HG03280 (cell line): ENCODE results near the gene ERG28.
"Not testable (repeated sequence)": the region's sequence is repeated elsewhere in the genome, so short reads cannot be mapped to it uniquely, and the experiment has no call there.

Source experiments
- ATAC-seq: cut with Tn5 transposase; IDR thresholded peaks from one replicate; pipeline ENCODE4 v1.9.1; 2021; ENCODE audit warnings: mild to moderate bottlenecking, moderate library complexity; ENCODE audit not compliant: unreplicated experiment

ERG28 gene

DNA sequence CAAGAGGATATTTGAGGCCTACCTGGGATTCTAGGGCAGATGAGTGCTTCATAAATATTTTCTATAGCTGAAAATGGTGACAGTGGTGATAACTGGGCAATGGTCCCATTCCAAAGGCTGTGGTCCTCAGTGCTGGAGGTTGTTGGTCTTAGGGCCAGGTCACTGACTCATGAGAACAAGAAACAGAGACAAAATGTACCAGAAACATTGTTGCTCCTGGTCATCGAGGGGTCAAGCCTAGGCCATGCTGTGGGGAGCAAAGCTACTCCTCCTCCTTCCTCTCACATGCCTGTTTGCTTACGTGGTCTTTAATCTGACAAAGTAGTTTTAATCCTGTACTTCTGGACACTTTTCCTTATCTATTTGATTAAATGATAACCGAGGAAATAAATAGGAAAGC lies 33.8 kb downstream of the ERG28 start:
- ATAC-seq, result no peak

DNA sequence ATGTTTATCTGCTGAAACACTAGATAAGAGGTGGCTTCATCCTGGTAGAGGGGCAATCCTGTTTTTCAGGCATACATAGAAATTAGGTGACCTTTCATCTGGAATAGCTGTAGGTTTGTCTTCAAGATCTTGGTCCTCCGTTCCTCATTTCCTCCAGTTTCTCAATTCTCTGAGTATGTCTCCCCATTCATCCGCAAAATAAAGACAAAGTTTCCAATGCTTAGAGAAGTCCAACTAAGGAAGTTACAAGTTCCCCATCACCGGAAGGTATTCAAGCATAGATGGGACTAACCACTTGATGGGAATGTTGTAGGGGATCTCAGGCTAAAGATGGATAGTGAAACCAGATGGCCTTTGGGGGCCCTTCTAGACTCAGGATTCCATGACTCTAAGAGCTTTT lies 34.3 kb downstream of the ERG28 start:
- ATAC-seq, result no peak

DNA sequence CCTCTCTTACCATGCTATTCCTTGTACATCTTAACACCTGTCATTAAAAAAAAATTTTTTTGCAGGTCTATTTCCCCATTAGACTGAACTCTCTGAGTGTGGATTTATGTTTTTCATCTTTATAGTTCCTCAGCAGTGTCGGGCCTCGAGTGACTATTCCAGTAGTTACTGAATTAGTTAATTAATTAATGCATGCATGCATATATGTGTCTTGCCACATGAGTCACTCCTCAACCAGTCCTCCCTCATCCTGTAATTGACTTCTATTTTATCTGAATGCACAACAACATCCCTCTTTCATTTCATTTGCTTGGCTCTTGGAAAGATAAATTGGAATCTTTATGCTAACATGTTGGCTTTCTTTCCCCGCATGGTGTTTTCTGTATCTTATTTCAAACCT lies 35.6 kb downstream of the ERG28 start:
- no peak for ATAC-seq

DNA sequence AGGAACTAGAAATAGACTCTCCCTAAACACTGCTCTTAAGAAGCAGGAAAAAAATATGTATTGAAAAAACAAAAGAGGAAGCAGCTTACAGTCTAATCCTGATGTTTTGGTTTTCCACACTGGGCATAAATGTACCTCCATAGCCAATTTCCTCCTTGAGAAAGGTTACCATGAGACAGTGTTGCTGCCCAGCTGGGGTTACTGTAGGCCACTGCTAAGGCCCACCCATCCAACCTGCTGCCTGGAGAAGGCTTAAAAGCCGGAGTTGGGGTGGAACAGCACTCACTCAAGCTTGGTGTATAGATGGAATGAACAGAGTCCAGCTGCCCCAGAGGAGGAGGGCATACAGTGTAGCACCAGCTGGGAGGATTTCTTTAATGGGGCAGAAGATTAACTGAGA lies 41.1 kb downstream of the ERG28 start:
- ATAC-seq, result no peak

DNA sequence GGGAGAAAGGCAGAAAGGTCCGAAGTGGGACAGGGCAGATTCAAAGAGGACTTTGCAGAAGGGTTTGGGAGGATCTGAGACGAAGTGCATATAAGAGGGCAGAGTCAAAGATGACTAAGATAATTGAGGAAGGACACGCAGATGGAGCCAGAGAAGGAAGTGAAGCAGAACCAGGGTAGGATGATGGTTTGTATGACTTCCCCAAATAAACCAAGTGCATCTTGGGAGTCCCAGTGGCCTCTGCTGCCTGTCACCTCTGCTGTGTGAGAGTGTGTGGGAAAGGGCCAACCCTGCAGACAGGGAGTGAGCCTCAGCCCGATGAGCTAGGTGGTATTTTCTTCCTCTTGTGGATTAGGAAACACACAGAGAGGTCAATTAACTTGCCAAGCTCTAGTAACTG lies 45.5 kb downstream of the ERG28 start:
- no peak for ATAC-seq

DNA sequence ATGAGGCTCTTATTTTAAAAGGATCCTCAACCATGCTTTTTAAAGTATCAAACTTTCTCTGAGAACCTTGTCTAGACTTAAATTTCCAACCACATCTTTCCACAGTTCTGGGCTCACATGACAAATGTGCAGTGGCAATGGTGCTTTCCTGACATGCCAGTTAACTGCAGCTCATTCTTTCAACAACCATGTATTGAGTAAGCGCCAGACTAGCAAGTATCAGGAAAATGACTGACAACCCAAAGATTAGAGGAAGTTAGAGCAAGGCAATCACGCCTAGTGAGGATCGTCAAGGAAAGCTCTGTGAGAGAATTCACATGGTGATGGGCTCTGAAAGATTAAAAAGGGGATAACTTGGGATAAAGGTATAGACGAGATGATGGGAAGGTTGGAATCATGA lies 46.5 kb downstream of the ERG28 start:
- no peak for ATAC-seq

DNA sequence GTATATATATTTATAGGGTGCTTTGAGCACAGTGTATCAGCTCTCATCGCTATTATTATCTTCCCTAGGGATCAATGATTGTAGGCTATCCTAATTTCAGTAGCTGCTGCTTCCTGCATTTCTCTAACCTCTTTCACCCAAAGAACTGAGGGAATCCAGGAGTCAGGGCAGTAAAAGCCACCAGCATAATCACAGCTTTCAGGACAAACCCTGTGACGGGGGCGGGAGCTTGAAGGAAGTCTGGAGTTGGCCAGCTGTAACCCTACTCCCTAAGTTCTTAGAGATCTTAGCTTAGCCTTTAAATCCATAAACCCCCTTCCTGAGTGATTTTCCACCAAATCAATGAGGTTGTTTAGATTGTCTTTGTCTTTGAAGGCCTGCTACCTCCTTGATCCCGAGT lies 48.5 kb downstream of the ERG28 start:
- no peak for ATAC-seq

DNA sequence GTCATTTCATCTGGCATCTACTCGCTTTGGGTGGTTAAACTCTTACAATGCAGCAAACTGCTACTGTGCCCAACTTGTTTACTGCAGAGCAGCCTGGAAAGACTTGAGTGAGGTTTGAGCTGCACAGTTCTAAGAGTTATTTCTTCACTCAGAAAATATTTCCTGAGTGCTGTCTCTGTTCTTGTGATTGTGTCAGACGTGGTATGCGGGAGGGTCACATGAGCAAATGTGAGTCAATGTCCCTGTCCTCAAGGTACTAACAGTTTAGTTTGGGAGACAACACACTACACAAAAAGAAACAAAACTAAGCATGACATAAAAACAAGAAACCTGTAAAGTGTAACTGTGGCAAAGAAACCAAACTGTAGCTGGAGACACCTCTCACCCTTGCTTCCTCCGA lies 49.8 kb downstream of the ERG28 start:
- no peak for ATAC-seq

DNA sequence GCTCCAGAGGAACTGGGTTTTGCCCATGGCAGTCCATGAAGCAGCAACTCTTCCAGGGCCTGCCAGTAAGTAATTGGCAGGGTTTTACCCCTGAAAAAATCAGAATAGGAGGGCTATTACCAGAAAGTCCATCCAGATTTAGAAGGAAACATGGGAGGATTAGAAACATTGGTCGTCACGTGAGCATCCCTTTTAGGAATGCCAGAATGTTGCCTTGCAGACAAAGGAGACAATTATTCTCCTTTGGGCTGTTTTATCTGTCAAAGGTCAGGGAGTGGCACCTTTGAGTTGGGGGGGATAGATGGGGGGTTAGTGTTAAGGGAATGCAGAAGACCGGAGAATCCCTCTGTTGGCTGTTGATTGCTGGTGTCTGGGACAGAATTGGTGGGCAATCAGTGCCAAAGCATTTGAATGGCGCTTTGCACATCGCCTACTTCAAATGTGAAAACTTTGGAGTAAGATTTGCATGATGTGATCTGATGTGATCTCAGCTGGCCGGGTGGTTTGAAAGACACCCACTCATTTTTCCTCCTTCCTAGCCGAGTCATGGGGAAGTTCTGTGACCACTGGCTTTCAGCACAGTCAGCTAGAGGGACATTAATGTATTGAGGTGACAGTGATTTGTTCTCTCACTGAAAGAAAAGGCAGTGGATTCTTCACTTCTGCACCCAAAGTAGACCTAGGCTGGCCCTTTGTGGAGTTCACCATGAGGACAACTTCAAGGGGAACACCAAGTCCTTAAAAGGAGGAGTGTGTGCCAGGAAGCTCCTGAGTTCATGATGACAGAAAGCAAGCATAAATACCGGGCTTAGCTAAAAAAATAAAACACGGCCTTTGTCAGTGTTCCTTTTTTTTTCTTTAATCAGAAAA lies 50.8 kb downstream of the ERG28 start:
- no peak for ATAC-seq

DNA sequence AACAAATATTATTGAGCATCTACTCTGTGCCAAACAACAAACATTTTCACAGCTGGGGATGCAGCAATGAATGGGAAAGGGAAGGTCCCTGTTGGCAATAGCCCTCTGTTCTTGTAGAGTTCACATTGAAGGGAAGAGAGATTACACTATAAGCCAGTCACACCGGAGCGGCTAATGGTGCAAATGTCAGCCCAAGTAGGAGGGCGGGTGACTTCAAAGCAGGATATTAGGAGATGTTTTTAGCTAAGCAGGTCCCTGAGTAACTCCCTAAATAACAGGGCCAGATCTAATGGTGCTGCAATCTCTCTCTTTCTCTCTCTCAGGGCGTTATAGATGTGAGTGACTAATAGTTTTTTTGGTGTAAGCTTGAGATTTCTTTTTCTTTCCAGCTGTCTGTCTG lies 51.6 kb downstream of the ERG28 start:
- no peak for ATAC-seq

DNA sequence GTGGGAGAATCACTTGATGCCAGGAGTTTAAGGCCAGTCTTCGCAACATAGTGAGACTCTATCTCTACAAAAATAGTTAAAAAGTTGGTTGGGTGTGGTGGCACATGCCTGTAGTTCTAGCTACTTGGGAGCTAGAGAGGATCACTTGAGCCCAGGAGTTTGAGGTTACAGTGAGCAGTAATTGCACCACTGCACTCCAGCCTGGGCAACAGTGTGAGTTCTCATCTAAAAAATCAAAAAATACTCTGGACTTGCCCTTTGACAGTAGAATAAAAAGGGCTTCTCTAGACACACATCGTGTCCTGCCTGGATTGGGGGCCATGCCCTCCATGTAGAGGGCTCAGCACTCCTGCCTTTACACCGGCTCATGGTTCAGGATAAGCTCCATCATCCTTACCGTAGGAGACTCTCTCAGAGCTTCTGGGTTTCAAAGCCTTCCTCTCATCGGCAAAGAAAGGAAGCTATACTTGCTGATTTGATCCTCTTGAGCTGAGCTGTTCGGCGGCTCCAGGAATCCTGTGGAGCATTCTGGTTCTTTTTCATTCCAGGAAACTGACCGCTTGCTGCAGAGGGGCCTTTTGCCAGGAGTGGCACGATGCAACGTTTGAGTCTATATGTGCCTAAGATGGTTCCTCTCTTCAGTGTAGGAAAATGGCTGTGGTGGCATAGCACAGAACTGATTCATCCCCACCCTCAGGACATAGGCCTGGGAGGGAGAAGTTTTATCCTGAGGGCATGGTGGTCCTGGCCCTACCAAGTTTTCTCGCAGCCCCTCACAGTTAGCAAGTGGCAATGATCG lies 52.6 kb downstream of the ERG28 start:
- no peak for ATAC-seq

DNA sequence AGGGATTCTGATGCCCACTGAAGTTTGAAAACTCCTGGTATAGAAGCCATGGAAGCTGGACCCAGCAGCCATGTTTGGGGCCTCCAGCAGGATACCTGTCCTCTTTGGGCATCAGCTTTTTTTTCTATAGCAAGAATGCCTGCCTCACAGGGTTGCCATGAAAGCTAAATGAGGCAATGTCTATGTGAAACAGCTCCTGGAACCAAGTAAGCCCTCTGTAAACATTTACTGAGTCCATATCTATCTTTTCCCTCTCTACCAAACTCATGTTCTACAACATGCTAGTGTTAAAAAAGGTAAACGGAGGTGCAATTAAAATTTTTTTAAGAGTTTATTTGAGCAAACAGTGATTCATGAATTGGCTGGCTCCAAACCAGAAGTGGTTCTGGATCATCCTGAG lies 53.6 kb downstream of the ERG28 start:
- no peak for ATAC-seq

DNA sequence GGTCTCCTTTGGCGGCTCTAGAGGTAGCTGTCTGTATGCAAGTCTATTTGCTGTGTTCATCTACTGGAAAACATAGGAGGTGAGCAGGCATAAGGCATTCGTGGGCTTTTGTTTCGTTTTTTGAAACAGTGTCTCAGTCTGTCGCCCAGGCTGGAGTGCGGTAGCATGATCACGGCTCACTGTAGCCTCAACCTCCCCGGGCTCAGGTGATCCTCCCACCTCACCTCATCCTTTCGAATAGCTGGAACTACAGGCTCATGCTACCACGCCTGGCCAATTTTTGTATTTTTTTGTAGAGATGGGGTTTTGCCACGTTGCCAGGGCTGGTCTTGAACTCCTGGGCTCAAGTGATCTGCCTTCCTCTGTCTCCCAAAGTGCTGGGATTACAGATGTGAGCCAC lies 54.8 kb downstream of the ERG28 start:
- ATAC-seq, result no peak

DNA sequence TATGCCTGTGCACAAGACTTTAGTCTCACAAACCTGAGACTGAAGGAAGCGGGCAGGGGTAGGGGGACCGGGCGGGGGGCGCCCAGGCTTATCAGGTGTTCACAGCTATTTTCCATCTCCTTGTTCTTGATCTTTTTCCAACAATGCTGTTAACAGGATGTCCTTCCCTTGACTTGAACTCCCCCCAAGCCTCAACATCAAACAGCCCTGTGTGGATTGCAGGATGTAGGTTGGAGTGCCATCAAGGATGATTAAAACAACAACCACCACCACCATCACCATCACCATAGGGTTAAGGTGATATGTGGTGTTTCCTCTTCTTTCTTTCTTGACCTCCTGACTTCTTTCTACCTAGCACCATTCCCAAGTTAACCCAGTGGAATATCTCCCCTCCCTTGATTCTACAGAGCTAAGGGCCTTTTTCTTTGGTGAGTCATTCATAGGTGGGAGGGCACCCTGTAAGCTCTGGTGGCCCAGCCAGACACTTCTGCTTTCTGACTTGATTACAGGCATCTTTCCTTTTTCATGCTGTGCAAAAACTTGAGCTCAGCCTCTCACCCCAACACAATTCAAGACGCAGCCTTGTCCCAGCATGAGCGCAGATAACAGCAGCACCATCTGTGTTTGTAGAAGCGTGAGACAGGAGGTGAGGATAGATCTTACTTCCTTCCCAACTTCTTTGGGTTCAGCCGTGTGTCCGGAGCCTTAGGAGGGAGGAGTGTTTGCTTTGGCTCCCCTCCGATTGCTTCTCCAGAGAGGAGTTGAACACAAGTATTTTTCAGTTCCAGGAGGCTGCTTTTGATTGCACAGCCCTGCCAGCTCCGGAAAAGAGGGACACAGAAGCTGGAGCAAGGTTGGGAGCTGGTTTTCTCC lies 55.5 kb downstream of the ERG28 start:
- ATAC-seq, result no peak

DNA sequence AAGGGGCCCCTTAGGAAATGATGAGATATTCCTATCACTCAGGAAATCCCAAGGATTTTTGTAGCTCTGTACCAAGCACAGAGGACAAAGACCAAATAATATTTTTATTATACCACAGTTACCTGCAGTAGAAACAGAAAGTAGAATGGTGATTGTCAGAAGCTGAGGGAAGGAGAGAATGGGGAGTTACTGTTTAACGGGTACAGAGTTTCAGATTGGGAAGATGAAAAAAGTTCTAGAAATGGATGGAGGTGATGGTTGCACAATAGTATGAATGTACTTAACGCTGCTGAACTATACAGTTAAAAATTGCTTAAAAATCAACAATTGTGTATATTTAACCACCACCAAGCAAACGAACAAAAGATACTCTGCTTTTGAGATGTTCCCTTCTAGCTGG lies 58.2 kb downstream of the ERG28 start:
- ATAC-seq, result no peak

DNA sequence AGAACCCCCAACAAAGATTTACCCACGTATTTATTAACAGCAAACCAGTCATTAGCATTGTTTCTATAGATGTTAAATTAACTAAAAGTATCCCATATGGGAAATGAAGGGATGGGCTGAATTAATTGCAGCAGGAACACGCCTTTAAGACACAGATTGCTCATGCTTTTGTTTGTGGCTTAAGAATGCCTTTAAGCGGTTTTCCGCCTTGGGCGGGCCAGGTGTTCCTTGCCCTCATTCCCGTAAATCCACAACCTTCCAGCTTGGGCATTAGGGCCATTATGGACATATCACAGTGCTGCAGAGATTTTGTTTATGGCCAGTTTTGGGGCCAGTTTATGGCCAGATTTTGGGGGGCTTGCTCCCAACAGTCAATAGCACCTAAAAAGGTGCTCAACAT lies 59.6 kb downstream of the ERG28 start:
- ATAC-seq, result not testable (repeated sequence)

DNA sequence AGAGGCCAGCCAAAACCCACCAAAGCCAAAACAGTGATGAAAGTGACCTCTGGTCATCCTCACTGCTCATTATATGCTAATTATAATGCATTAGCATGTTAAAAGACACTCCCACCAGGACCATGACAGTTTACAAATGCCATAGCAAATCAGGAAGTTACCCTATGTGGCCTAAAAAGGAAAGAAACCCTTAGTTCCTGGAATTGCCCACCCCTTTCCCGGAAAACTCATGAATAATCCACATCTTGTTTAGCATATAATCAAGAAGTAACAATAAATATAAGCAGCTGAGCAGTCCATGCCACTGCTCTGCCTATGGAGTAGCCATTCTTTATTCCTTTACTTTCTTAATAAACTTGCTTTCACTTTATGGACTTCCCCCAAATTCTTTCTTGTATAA lies 60.6 kb downstream of the ERG28 start:
- not testable (repeated sequence) for ATAC-seq
